ENCODE measurements around the gene CREG1. TPM values are rescaled to one million over a fixed set of nuclear protein-coding genes. Genes with fewer than 3 reads are reported as not detected.
"Not testable (repeated sequence)": the region's sequence is repeated elsewhere in the genome, so short reads cannot be mapped to it uniquely, and the experiment has no call there.

Gene CREG1
- total RNA-seq, 1 experiment from 2014 or later: 63.9 TPM

DNA sequence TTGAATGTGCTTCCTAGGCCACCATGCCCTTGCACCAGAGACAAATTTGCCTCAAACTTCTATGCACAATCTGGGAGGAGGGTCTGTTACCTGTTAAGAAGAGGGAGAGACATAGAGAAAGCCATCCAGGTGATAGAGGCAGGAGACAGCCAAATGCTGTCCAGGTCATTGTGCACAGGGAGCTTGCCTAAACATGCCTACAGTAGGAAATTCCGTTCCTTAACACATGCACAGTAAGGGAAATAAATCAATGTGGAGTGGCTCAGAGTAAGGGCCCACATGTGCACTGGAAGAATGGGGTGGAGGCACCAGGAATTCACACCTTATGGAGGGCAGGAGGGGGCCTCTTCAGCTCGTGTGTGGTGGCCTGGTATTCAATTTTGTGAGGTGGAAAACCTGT lies 19.5 kb upstream of the CREG1 start:
- Histone ChIP-seq H3K4me2 (ENCODE audit: low read length) (no peak overlapping the region), H3F3A (ENCODE audit: low read length, unreplicated experiment) (no peaks in the 10 kb centered on the region), H2AFZ (ENCODE audit: low read length) (no peak overlapping the region), H3K9me3 (ENCODE audit: low read length) (no peaks in the 10 kb centered on the region), H3K9me2 (replicated peaks; ENCODE audit: low read length) (no peaks in the 10 kb centered on the region), H3K36me3 (ENCODE audit: low read depth, low read length) (no peaks in the 10 kb centered on the region), H3K27me3 (ENCODE audit: low read length) (peaks cover 43% of the 10 kb centered on the region), H3K9ac (ENCODE audit: low read length) (no peak overlapping the region), H3K27ac (ENCODE audit: low read length) (no peak overlapping the region), H3K79me2 (ENCODE audit: low read length) (no peaks in the 10 kb centered on the region), H4K20me1 (ENCODE audit: low read length) (no peaks in the 10 kb centered on the region), H3K4me1 (ENCODE audit: insufficient read depth, low read length) (no peaks in the 10 kb centered on the region), H3K4me3 (ENCODE audit: low read length) (no peak overlapping the region)
- ChIA-PET POLR2A (ENCODE audit: unreplicated experiment) (no interaction called here), CTCF (no interaction called here)
- intact Hi-C loops (cut with micrococcal nuclease): no loop called here
- BruUV-seq (replicated peaks): no TSS peak
- DNase-seq (no peak), ATAC-seq (no peak)
- TF ChIP-seq EZH2 (IDR thresholded peaks at IDR 0.05; ENCODE audit: low read length, unreplicated experiment) (no peak), EZH2phosphoT487 (IDR thresholded peaks at IDR 0.05; ENCODE audit: borderline replicate concordance, low read length) (no peak)
- TF ChIP-seq, protein P1, sequence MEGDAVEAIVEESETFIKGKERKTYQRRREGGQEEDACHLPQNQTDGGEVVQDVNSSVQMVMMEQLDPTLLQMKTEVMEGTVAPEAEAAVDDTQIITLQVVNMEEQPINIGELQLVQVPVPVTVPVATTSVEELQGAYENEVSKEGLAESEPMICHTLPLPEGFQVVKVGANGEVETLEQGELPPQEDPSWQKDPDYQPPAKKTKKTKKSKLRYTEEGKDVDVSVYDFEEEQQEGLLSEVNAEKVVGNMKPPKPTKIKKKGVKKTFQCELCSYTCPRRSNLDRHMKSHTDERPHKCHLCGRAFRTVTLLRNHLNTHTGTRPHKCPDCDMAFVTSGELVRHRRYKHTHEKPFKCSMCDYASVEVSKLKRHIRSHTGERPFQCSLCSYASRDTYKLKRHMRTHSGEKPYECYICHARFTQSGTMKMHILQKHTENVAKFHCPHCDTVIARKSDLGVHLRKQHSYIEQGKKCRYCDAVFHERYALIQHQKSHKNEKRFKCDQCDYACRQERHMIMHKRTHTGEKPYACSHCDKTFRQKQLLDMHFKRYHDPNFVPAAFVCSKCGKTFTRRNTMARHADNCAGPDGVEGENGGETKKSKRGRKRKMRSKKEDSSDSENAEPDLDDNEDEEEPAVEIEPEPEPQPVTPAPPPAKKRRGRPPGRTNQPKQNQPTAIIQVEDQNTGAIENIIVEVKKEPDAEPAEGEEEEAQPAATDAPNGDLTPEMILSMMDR (conservative IDR thresholded peaks at IDR 0.05; ENCODE audit: low read depth, low read length): no peak

DNA sequence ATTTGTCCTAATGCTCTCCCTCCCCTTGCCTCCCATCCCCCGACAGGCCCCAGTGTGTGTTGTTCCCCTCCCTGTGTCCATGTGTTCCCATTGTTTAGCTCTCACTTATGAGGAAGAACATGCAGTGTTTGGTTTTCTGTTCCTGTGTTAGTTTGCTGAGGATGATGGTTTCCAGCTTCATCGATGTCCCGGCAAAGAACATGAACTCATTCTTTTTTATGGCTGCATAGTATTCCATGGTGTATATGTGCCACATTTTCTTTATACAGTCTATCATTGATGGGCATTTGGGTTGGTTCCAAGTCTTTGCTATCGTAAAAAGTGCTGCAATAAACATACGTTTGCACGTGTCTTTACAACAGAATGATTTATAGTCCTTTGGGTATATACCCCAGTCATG lies 17.1 kb upstream of the CREG1 start:
- ATAC-seq; intact Hi-C loops (cut with micrococcal nuclease); H3K9ac ChIP-seq (ENCODE audit: low read length); POLR2A ChIA-PET (ENCODE audit: unreplicated experiment); H3K27ac ChIP-seq (ENCODE audit: low read length); BruUV-seq (replicated peaks); CTCF ChIA-PET; H3K9me2 ChIP-seq (replicated peaks; ENCODE audit: low read length); H3K79me2 ChIP-seq (ENCODE audit: low read length); H4K20me1 ChIP-seq (ENCODE audit: low read length); DNase-seq; H3K4me1 ChIP-seq (ENCODE audit: insufficient read depth, low read length); H3K4me2 ChIP-seq (ENCODE audit: low read length); H3K4me3 ChIP-seq (ENCODE audit: low read length); H3F3A ChIP-seq (ENCODE audit: low read length, unreplicated experiment); H3K9me3 ChIP-seq (ENCODE audit: low read length); H3K36me3 ChIP-seq (ENCODE audit: low read depth, low read length); H2AFZ ChIP-seq (ENCODE audit: low read length): not testable (repeated sequence)
- peaks cover 21% of the 10 kb centered on the region for H3K27me3 ChIP-seq (ENCODE audit: low read length)

DNA sequence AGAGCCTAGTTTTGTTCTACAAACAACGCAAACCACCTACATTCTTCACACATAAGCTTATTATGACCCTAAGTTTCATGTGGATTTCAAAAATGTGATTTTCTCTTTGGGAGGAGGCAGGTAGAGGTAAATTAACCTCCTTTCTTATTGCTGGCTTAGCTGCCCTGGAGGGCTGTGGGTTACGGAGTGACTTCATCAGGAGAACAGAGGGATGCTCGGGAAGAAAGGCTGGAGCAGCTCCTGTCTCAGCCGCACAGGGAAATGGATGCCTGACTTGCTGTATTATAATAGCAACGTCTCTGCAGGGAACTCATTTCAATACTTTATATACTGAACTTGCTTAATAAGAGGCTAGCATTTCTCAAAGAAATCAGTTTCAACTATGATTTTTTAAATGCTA lies 14.1 kb upstream of the CREG1 start:
- intact Hi-C loops (cut with micrococcal nuclease): no loop called here
- no peaks in the 10 kb centered on the region for H3K9me2 ChIP-seq (replicated peaks; ENCODE audit: low read length)
- no peaks in the 10 kb centered on the region for H3F3A ChIP-seq (ENCODE audit: low read length, unreplicated experiment)
- H3K36me3 ChIP-seq (ENCODE audit: low read depth, low read length): no peaks in the 10 kb centered on the region
- H3K9ac ChIP-seq (ENCODE audit: low read length): no peak overlapping the region
- TF ChIP-seq EZH2phosphoT487 (IDR thresholded peaks at IDR 0.05; ENCODE audit: borderline replicate concordance, low read length): no peak
- H3K27me3 ChIP-seq (ENCODE audit: low read length): 0 out of 2 replicates have a peak, but pooled peaks cover 6% of the 10 kb centered on the region
- ChIA-PET CTCF (no interaction called here), POLR2A (ENCODE audit: unreplicated experiment) (no interaction called here)
- BruUV-seq (replicated peaks): no TSS peak
- H3K79me2 ChIP-seq (ENCODE audit: low read length): no peaks in the 10 kb centered on the region
- DNase-seq (no peak), ATAC-seq (no peak)
- no peak overlapping the region for H3K4me3 ChIP-seq (ENCODE audit: low read length)
- H3K4me1 ChIP-seq (ENCODE audit: insufficient read depth, low read length): no peaks in the 10 kb centered on the region
- H2AFZ ChIP-seq (ENCODE audit: low read length): no peak overlapping the region
- H3K27ac ChIP-seq (ENCODE audit: low read length): no peak overlapping the region
- H3K9me3 ChIP-seq (ENCODE audit: low read length): no peaks in the 10 kb centered on the region
- no peak overlapping the region for H3K4me2 ChIP-seq (ENCODE audit: low read length)
- no peaks in the 10 kb centered on the region for H4K20me1 ChIP-seq (ENCODE audit: low read length)

DNA sequence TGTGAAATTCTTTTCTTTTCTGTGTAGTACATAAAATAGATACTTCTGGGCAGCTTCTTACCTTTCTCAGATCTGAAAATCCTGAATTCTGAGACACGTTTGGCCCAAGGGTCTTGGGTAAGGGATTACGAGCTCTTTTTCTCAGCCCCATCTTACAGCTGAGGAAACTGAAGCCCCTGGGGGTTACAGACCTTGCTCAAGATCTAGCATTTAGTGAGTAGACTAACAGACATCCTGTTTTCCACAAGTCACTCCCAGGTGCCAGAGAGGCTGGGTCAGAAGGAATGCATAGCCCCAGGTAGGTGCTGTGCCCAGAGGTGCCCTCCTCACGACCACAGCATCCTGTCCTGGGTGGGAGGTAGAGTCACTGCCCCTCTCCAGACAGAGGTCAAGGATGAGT lies 13.2 kb upstream of the CREG1 start:
- CTCF ChIA-PET: no interaction called here
- POLR2A ChIA-PET (ENCODE audit: unreplicated experiment): no interaction called here
- DNase-seq (no peak), ATAC-seq (no peak)
- Histone ChIP-seq H3K9me2 (replicated peaks; ENCODE audit: low read length) (no peaks in the 10 kb centered on the region), H3K9ac (ENCODE audit: low read length) (no peak overlapping the region), H3F3A (ENCODE audit: low read length, unreplicated experiment) (no peaks in the 10 kb centered on the region), H3K27ac (ENCODE audit: low read length) (no peak overlapping the region), H3K4me1 (ENCODE audit: insufficient read depth, low read length) (no peaks in the 10 kb centered on the region), H4K20me1 (ENCODE audit: low read length) (no peaks in the 10 kb centered on the region), H2AFZ (ENCODE audit: low read length) (no peak overlapping the region), H3K9me3 (ENCODE audit: low read length) (no peaks in the 10 kb centered on the region), H3K36me3 (ENCODE audit: low read depth, low read length) (no peaks in the 10 kb centered on the region), H3K79me2 (ENCODE audit: low read length) (no peaks in the 10 kb centered on the region), H3K4me3 (ENCODE audit: low read length) (no peak overlapping the region), H3K4me2 (ENCODE audit: low read length) (no peak overlapping the region), H3K27me3 (ENCODE audit: low read length) (no peaks in the 10 kb centered on the region)
- TF ChIP-seq, protein P1 (conservative IDR thresholded peaks at IDR 0.05; ENCODE audit: low read depth, low read length): no peak
- no peak for TF ChIP-seq EZH2phosphoT487 (IDR thresholded peaks at IDR 0.05; ENCODE audit: borderline replicate concordance, low read length)
- TF ChIP-seq EZH2 (IDR thresholded peaks at IDR 0.05; ENCODE audit: low read length, unreplicated experiment): no peak
- no TSS peak for BruUV-seq (replicated peaks)
- intact Hi-C loops (cut with micrococcal nuclease): no loop called here

All from PC-3 (cell line).